GM10266 (cell line): ENCODE data around the gene POLE3.

ENCODE experiments used
- DNase-seq: peaks from one replicate; pipeline ENCODE4 v3.0.0; 2012; ENCODE audit errors: extremely low spot score
- TF ChIP-seq, protein P1 (sequence below): IDR thresholded peaks from 2 replicates; pipeline ENCODE4 v1.5.1; 2012; ENCODE audit warnings: mild to moderate bottlenecking, low read depth; ENCODE audit not compliant: control insufficient read depth, insufficient read depth; ENCODE audit errors: missing control alignments

Gene POLE3

DNA sequence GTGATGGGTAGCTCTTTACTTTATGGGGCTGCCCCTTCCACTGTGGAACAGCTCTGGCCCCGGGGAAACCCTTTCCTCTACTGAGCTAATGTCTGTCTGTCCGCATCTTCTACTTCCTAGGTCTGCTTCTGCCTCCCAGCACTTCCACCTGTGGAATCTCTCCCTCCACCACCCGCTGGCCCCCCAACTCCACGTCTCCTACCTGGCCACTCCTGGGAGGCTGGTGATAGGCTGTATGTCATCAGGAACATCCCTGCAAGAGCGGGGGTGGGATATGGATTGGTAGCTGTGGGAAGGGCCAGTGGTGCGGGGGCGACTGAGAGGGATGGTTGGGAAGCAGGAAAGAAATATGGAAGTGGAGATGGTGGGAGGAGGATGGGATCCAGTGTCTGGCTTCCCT, 18.6 kb downstream of the POLE3 start:
- TF ChIP-seq, protein P1, sequence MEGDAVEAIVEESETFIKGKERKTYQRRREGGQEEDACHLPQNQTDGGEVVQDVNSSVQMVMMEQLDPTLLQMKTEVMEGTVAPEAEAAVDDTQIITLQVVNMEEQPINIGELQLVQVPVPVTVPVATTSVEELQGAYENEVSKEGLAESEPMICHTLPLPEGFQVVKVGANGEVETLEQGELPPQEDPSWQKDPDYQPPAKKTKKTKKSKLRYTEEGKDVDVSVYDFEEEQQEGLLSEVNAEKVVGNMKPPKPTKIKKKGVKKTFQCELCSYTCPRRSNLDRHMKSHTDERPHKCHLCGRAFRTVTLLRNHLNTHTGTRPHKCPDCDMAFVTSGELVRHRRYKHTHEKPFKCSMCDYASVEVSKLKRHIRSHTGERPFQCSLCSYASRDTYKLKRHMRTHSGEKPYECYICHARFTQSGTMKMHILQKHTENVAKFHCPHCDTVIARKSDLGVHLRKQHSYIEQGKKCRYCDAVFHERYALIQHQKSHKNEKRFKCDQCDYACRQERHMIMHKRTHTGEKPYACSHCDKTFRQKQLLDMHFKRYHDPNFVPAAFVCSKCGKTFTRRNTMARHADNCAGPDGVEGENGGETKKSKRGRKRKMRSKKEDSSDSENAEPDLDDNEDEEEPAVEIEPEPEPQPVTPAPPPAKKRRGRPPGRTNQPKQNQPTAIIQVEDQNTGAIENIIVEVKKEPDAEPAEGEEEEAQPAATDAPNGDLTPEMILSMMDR = no peak
- DNase-seq = no peak

DNA sequence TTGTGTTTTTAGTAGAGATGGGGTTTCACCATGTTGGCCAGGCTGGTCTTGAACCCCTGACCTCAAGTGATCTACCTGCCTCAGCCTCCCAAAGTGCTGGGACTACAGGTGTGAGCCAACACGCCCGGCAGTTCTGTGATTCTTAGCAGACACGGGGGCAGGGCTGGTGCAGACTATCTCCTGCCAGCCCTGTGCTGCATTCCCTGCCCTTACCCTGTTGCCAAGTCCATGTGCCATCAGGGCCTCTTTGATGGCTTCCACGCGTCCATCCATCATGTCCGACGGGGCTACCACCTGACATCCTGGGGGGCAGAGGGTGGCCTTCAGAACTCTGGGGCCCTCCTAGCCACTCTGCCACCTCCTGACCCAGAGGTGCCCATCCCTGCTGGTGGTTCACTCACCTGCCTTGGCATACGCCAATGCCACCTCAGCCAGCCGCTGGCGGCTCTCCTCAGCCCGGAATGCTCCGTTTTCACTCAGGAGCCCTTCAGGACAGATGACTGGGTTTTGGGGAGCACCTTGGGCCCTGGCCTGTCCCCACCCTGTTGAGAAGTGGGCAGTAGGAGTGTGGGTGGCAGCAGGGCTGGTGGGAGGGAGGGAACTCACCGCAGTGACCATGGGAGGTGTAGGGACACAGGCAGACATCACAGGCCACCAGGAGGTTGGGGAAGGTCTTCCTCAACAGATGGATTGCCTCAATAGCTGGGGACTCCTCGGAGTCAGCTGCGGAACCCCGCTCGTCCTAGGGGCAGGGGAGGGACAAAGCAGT, 20.1 kb downstream of the POLE3 start:
- TF ChIP-seq, protein P1 = no peak

DNA sequence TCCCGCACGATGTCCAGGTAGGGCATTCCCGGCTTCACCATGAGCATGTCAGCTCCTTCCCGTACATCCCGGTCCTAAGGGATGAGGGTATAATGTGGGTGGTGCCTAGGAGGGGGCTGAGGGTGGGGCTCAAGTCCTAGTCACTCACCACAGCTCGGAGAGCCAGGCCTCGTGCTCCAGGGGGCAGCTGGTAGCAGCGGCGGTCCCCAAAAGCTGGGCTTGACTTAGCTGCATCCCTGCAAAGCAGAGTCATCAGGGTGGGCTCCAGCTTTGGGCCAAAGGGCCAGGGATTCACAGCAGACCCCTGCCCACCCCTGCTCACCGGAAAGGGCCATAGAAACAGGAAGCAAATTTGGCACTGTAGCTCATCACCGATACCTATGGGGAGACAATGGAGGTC, 21.0 kb downstream of the POLE3 start:
- TF ChIP-seq, protein P1 = no peak
- DNase-seq = no peak

More for the DNA sequence above, 20.1 kb downstream of the POLE3 start:
- DNase-seq = no peak

DNA sequence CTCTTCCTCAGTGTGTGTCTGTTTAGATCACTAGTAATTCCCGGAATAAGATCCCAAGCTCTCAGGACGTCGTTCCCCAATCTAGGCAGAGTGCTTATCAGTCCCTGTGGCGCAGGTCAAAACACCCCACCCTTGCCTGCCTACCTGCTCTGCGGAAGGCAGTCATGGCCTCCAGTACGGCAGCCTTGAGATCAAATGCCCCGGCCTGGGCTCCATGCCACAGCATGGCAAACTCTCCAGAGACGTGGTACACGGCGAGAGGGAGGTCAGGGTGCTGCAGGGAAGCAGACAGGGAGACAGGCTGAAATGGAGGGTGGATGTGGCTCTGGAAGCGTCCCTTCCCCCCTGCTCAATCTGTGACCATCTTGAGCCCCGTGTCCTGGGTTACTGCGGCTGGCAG, 21.6 kb downstream of the POLE3 start:
- no peak for DNase-seq
- TF ChIP-seq, protein P1 = no peak

DNA sequence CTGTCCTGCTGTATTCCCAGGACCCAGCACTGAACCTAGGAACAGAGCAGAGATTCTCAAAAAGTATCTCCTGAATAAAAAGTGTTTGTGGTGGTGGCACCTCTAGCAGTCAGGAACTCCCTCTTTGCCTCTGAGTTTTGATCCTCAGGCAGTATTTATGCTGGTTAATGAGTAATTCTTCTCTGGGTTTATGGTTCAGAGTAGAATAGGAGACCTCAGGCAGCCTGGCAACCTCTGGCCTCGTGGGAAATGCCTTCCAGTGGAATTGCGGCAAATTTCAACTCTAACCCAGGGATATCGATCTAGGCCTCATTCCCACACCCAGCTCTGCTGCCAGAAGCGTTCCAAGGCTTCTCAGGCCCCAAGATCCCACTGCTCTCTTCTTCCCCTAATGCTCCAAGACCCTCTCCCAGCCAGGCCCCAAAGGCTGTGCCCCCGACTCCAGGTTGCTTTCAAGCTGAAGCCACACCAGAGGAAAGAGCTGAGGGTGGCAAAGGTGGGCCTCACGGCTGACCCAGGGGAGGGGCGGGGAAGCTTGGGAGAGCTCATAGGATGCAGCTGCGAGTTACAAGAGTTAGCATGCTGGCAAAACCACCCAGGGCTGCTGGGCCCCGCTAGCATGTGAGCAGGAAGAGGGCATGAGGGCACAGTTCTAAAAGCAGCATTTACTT, 22.8 kb downstream of the POLE3 start:
- DNase-seq = no peak
- TF ChIP-seq, protein P1 = no peak

DNA sequence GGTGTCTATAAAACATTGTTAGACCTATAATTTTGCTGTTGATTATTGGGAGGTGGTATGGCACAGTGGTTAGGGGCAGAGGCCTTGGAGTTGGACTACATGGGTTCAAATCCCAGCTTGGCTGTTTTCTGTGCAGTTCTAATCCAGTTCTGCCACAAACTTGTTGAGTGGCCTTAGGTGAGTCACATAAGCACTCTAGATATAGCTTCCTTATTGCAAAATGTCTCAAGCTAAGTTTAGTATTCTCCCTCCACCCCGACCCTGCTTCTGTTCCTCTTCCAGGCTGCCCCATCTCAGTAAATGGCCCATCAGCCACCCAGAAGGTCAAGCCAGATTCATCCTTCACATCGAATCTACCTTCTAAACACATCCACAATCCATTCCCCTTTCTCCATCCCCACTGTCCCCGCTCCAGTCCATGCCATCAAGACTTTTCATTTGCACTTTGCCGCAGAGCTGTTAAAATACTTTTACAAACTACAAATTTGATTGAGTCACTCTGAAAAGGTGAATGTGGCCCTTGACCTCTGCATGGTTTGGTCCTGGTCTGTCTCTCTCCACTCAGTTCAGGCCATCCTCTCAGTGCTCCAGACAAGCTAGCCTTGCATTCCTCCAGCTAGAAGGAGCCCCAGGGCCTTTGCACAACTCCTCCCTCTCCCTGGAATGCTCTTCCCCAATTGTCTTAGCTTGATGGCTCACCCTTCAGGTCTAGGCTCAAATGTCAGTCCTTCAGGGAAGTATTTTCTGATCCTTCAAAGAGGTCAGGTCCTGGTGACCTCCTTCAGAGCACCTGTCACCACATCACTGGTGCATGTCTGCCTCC, 23.7 kb downstream of the POLE3 start:
- TF ChIP-seq, protein P1 = no peak
- no peak for DNase-seq
